ENCODE results near the gene LLGL1. TPM values are rescaled to one million over a fixed set of nuclear protein-coding genes. Genes with fewer than 3 reads are reported as not detected.

LLGL1 gene
- total and polyA plus RNA-seq, 11 donors, result 5.3 to 20.7 (median 9.0) TPM

DNA sequence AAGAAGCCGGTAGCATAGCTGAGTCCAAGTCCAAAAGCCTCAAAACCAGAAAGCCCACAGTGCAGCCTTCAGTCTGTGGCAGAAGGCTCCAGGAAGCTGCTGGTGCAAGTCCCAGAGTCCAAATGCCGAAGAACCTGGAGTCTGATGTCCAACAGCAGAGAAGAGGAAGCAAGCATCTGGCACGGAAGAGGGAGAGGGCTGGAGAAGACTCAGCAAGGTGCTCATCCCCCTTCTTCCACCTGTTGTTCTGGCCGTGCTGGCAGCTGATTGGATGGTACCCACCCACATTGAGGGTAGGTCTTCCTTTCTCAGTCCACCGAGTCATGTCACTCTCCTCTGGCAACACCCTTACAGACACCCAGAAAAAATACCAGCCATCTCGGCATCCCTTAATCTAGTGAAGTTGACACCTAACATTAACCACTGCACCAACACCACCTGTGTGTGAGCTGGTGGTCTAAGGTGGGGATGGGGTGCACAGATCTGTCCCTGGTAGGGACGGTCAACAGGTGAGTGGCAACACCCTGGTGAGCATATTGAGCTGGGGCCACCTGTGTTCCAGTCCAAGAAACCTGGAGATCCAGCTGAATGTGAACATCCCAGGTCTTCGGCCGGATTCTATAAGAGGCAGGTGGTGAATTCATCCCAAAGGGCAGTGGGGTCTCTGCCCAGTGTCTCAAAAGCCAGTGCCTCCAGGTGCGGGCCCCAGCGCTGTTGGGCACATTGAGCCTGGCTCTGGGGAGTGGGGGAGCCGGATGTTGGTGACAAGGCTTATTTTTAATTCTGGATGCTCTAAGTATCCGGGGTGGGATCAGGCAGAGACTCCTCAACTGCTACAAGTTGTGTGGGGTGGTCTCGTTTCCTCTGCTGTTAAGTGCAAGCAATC, 44.9 kb downstream of the LLGL1 start:
- Histone ChIP-seq H3K9me3 (no peaks in the 10 kb centered on the region), H3K36me3 (peaks cover 0 to 35% (median 26%) of the 10 kb centered on the region in 9 donors), H3K27me3 (no peaks in the 10 kb centered on the region), H3K4me3 (no peak overlapping the region), H3K27ac (no peak overlapping the region), H3K4me1 (no peaks in the 10 kb centered on the region)
- no peak for DNase-seq
- no peak for ATAC-seq
- no peak for TF ChIP-seq CTCF (IDR thresholded peaks at IDR 0.05)
- TF ChIP-seq POLR2A (IDR thresholded peaks at IDR 0.05), result no peak
- WGBS, 4 donors, result 79 to 85% (median 81%) methylated on average over 14 of the region's 14 CpGs
- intact Hi-C loops (cut with DNase I), result no loop called here

DNA sequence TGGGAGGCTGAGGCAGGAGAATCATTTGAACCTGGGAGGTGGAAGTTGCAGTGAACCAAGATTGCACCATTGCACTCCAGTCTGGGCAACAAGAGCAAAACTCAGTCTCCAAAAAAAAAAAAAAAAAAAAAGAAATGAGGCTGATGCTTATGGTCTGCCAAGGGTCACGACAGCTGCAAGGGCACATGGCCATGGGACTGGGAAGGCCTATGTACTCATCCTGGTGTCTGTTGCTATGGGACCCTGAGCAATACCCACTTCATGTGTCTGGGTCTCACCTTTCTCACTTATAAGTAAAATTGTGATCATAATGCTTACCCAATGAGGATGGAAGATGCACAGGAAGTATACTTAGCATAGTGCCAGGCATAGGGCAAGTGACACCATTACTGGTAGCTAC, 51.6 kb downstream of the LLGL1 start:
- TF ChIP-seq CTCF (IDR thresholded peaks at IDR 0.05) (no peak), POLR2A (IDR thresholded peaks at IDR 0.05) (no peak)
- H3K27me3 ChIP-seq, result no peaks in the 10 kb centered on the region
- ATAC-seq (no peak), DNase-seq (no peak)
- H3K4me1 ChIP-seq, result peaks cover 0 to 8% (median 0%) of the 10 kb centered on the region in 12 donors
- no peak overlapping the region for H3K4me3 ChIP-seq
- no peaks in the 10 kb centered on the region for H3K9me3 ChIP-seq
- intact Hi-C loops (cut with DNase I), result no loop called here
- H3K27ac ChIP-seq, result no peak overlapping the region
- WGBS, 4 donors, result 73 to 100% (median 81%) methylated on average over 1 of the region's 1 CpG
- peaks cover 0 to 86% (median 78%) of the 10 kb centered on the region in 9 donors for H3K36me3 ChIP-seq

DNA sequence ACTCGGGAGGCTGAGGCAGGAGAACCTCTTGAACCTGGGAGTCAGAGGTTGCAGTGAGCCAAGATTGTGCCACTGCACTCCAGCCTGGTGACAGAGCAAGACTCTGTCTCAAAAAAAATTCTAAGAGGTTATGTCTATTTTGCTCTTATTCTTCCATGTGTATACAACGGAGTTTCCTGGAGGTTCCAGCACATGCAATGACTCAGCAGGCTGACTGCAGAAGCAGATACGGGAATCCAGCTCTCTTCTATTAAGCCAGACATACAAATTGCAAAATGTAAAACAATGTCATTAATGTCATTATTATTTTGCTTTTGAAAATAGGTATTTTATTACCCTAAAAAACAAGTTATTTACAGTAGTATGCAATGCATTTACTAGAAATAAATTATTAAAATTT, 53.4 kb downstream of the LLGL1 start:
- Histone ChIP-seq H3K27ac (no peak overlapping the region), H3K27me3 (no peaks in the 10 kb centered on the region), H3K9me3 (no peaks in the 10 kb centered on the region), H3K4me1 (peaks cover 0 to 8% (median 0%) of the 10 kb centered on the region in 12 donors), H3K4me3 (no peak overlapping the region), H3K36me3 (peaks cover 0 to 94% (median 90%) of the 10 kb centered on the region in 9 donors)
- ATAC-seq, result no peak
- intact Hi-C loops (cut with DNase I), result no loop called here
- TF ChIP-seq CTCF (IDR thresholded peaks at IDR 0.05) (no peak), POLR2A (IDR thresholded peaks at IDR 0.05) (no peak)
- 85 to 89% (median 85%) methylated on average over 3 of the region's 3 CpGs for WGBS, 4 donors
- no peak for DNase-seq

- peak in 1 of 4 donors; percentile 10 for ATAC-seq
- no peaks in the 10 kb centered on the region for H3K9me3 ChIP-seq
- TF ChIP-seq CTCF (IDR thresholded peaks at IDR 0.05), result no peak
- TF ChIP-seq POLR2A (IDR thresholded peaks at IDR 0.05), result no peak
- intact Hi-C loops (cut with DNase I), result no loop called here
- peaks cover 0 to 96% (median 93%) of the 10 kb centered on the region in 9 donors for H3K36me3 ChIP-seq
- no peaks in the 10 kb centered on the region for H3K27me3 ChIP-seq
- H3K4me3 ChIP-seq, result no peak overlapping the region
- no peak for DNase-seq
- peaks cover 0 to 8% (median 0%) of the 10 kb centered on the region in 12 donors for H3K4me1 ChIP-seq
- 65 to 86% (median 84%) methylated on average over 3 to 4 of the region's 4 CpGs for WGBS, 4 donors
- no peak overlapping the region for H3K27ac ChIP-seq
Observed at GRCh38 chr17:18280249-18280648, 54.8 kb downstream of the LLGL1 start.
